Measurements from ENCODE around the gene RASSF6. TPM values are rescaled to one million over a fixed set of nuclear protein-coding genes. Genes with fewer than 3 reads are reported as not detected.

RASSF6 gene
- total RNA-seq, 2 donors from 2014 or later = 6.2 to 17.5 TPM

DNA sequence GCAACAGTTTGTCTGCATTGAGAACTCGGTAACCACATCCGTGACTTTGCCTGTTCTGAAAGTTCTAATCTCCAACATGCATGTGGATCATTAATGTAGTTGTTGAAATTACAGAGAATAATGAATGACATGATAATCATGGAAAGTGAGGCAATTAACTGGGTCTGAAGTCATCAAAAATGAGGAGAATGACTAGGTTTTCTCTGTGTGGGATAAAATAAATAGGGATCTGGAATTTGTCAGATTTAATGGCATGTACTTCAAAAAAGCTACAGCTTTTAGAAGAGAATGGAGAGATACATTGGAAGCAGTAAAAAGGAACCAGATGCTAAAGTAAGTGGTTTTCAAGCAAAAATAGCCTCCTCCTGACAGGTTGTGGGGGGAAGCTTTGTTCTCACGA, 79.4 kb downstream of the RASSF6 start:
- H3K9me3 ChIP-seq = no peaks in the 10 kb centered on the region
- DNase-seq (ENCODE audit: low spot score) = no peak
- H3K4me1 ChIP-seq (replicated peaks) = no peaks in the 10 kb centered on the region
- H3K4me3 ChIP-seq = no peak overlapping the region
- WGBS = 80% methylated on average over 3 of the region's 3 CpGs
- intact Hi-C loops (cut with DNase I) = no loop called here
- no peaks in the 10 kb centered on the region for H3K36me3 ChIP-seq
- H3K27ac ChIP-seq = no peak overlapping the region
- TF ChIP-seq CTCF (IDR thresholded peaks at IDR 0.05) (no peak), POLR2A (IDR thresholded peaks at IDR 0.05) (no peak), POLR2AphosphoS5 (IDR thresholded peaks at IDR 0.05) (no peak)
- no peaks in the 10 kb centered on the region for H3K27me3 ChIP-seq (replicated peaks; ENCODE audit: insufficient read depth)

DNA sequence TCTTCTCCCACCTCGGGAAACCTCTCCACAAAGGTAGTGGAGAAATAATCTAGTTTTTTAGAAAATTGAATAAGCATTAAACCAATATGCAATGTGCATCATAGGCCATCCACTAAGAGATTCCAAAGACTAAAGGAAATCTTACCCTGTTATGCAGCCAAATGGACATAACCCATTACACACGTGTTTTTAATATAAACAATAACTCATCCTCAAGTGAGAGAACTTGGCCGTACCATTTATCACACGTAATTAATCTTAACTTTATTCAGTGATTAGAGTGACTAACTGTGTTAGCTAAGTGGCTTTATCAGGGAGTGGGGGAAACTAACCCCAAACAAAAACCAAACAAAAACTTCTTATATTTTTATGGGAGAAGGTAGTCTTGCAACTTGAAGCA, 80.8 kb downstream of the RASSF6 start:
- Histone ChIP-seq H3K4me1 (replicated peaks) (no peaks in the 10 kb centered on the region), H3K27me3 (replicated peaks; ENCODE audit: insufficient read depth) (no peaks in the 10 kb centered on the region), H3K27ac (no peak overlapping the region), H3K9me3 (no peaks in the 10 kb centered on the region), H3K4me3 (no peak overlapping the region), H3K36me3 (no peaks in the 10 kb centered on the region)
- 55% methylated on average over 4 of the region's 4 CpGs for WGBS
- no peak for DNase-seq (ENCODE audit: low spot score)
- no peak for TF ChIP-seq POLR2AphosphoS5 (IDR thresholded peaks at IDR 0.05)
- no peak for TF ChIP-seq CTCF (IDR thresholded peaks at IDR 0.05)
- no peak for TF ChIP-seq POLR2A (IDR thresholded peaks at IDR 0.05)
- intact Hi-C loops (cut with DNase I) = no loop called here

DNA sequence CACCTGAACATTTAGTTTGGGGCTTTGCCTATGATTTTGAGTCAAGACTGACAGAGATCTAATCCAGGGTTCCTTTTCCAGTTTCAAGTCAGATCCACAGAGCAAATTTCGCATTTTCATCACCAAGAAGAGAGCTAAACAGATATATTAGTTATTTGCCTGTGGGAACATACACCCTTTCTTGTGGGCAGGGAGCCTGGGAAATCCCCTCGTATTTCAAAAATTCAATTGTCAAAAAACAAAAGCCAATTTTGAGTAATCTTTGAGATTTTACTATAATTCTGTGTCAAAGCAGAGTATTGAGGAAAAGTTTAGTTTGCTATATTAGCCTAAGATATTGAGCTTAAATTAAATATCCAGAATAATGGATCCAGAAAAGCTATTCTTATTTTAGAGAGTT, 82.1 kb downstream of the RASSF6 start:
- Histone ChIP-seq H3K27ac (no peak overlapping the region), H3K9me3 (no peaks in the 10 kb centered on the region), H3K36me3 (no peaks in the 10 kb centered on the region), H3K4me3 (no peak overlapping the region), H3K4me1 (replicated peaks) (no peaks in the 10 kb centered on the region), H3K27me3 (replicated peaks; ENCODE audit: insufficient read depth) (no peaks in the 10 kb centered on the region)
- WGBS = 76% methylated on average over 2 of the region's 2 CpGs
- no peak for DNase-seq (ENCODE audit: low spot score)
- TF ChIP-seq CTCF (IDR thresholded peaks at IDR 0.05) (no peak), POLR2A (IDR thresholded peaks at IDR 0.05) (no peak), POLR2AphosphoS5 (IDR thresholded peaks at IDR 0.05) (no peak)
- intact Hi-C loops (cut with DNase I) = no loop called here

DNA sequence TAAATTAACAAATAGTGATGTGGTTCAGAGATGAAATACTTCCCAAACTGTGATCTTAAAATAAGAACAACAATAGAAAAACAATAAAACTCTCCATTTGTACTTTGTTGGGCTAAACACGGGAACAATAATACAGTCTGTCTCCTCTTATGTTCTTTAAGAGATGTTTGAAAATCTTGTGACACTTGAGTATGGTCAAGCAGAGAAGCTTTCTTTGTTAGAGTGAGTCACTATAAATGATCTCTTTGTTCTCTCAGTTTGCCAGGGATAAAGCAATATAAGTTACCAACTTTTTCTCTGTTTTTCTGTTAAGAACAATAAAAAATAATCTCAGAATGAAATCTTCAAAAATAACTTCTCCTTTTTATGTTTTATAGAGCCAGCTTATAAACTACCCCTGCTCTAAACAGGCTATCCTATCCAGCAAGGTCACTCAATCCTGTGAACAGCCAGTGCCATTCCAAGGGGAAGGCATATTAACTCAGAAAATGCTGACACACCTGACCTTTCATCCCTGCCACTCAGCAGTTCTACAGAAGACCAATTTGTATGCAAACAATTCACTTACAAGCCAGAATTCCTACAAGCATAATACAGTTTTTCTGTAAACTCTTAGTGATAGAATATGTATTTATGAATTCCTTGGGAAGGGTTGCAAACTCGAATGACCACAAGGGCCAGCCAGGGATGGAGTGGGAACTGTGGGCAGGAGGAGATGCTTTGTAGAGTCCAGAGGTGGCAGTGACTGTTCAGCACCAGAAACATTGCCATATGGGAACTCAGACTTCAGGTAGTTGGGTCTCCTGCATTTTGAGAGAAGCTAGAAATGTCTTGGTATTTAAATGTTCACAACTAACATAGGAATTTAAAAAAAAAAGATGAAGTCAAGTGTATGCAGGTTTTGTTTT, 86.5 kb downstream of the RASSF6 start:
- H3K4me1 ChIP-seq (replicated peaks) = no peaks in the 10 kb centered on the region
- TF ChIP-seq POLR2AphosphoS5 (IDR thresholded peaks at IDR 0.05) (no peak), CTCF (IDR thresholded peaks at IDR 0.05) (no peak), POLR2A (IDR thresholded peaks at IDR 0.05) (no peak)
- no peak overlapping the region for H3K27ac ChIP-seq
- H3K27me3 ChIP-seq (replicated peaks; ENCODE audit: insufficient read depth) = no peaks in the 10 kb centered on the region
- 40% methylated on average over 2 of the region's 2 CpGs for WGBS
- H3K9me3 ChIP-seq = no peaks in the 10 kb centered on the region
- no peak for DNase-seq (ENCODE audit: low spot score)
- H3K36me3 ChIP-seq = no peaks in the 10 kb centered on the region
- intact Hi-C loops (cut with DNase I) = no loop called here
- no peak overlapping the region for H3K4me3 ChIP-seq

- no peak for DNase-seq (ENCODE audit: low spot score)
- intact Hi-C loops (cut with DNase I) = no loop called here
- WGBS = 71% methylated on average over 2 of the region's 2 CpGs
- Histone ChIP-seq H3K36me3 (no peaks in the 10 kb centered on the region), H3K4me3 (no peak overlapping the region), H3K9me3 (no peaks in the 10 kb centered on the region), H3K27ac (no peak overlapping the region), H3K27me3 (replicated peaks; ENCODE audit: insufficient read depth) (no peaks in the 10 kb centered on the region), H3K4me1 (replicated peaks) (no peaks in the 10 kb centered on the region)
- TF ChIP-seq POLR2A (IDR thresholded peaks at IDR 0.05) (no peak), CTCF (IDR thresholded peaks at IDR 0.05) (no peak), POLR2AphosphoS5 (IDR thresholded peaks at IDR 0.05) (no peak)
Observed at GRCh38 chr4:73528171-73528570, 92.1 kb downstream of the RASSF6 start.
